Bone marrow (tissue), 2 donors: ENCODE data around the gene MCTP2.

Source experiments
- DNase-seq, 2 donors: peaks; one replicate each; lab custom pipeline; 2025; lab: John Stamatoyannopoulos, UW

Gene MCTP2

DNA sequence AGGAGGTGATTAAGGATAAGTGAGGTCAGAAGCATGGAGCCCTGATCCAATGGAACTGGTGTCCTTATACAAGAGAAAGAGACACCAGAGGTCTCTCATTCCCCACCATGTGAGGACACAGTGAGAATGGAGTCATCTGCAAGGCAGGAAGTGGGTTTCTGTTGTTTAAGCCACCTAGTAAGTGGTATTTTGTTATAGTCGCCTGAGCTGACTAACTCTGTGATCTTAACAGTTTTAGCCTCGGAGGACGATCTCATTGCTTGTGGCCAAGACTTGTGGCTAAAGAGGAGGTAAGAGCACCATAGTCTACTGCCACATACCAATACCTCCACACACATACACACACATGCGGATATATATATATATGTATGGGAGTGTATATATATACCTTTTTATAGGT lies 73.8 kb downstream of the MCTP2 start:
- DNase-seq, result peak in 1 of 2 donors; percentile 59

DNA sequence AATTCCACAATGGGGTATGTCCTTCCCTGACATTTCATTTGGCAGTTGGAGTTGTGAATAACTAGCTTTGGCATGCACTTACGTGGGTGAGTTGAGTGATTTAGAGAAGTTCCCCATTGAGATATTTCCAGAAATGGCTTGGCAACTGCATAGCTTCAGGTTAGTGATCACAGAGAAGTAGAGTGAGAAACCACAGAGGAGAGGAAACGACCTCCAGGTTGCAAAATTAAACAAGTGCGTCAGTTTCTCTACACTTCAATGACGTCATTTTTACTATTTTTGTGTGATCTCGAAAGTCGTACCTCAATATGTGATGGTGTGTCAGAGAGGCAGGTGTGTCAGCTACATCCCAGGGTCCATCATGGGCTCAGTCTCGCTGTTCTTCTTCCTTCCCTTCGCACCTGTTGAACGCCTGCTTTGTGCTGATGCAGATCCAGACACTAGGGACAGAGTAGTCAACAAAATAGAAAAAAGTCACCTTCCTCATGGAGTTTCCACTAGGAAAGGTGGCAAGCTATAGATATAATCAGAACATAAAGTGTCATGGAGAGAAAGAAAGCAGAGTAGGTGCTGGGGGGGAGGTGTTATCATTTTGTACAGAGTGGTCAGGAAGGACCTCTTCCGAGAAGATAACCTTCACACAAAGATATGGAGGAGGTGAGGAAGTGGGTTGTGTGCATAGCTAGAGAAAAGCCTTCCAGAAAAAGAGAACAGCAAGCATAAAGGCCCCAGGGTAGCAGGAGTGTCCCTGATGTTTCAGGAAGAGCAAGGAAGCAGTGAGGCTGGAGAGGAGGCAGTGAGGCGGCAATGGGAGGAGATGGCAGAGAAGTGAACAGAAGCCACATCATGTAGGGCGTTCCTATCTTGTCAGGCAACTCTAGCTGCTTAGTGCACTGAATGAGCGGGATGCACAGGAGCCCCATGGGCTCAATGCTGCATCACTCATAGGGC lies 75.6 kb downstream of the MCTP2 start:
- DNase-seq, result no peak

DNA sequence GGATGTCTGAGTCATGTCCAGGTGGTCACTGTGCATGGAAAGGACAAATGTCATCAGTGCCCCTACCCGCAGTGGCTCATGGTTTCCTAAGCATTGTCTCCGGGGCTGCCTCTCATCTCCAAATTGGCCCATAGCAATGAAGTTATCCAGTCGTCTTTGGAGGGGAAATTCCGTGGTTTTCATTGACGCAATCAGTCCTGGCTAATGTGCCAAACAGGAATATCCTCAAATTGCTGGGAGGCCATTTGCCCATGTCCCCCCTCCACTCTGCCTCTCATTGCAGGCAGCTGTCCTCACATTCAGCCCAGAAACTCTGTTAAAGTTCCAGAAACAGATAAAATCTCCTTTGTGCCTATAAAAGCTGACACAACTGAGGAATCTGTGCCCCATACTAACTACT lies 81.6 kb downstream of the MCTP2 start:
- DNase-seq, result no peak

DNA sequence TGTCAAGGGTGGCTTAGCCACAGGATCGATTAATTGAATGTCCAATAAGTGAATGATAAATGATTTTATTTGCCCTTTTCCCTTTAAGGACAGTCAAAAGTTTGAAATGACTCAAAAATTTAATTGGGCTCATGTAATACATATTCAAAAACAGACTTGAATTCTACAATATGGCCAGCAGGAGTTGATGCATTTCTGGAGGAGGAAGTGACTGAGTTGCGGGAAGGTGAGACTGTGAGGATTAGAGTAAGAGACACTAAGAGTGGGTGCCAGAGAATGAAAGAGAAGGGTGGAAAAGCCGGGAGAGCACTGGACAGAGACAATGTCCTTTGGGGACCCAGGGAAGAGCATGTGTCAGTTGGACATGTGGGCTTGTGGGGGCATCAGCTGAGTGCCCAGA lies 83.3 kb downstream of the MCTP2 start:
- DNase-seq, result no peak

DNA sequence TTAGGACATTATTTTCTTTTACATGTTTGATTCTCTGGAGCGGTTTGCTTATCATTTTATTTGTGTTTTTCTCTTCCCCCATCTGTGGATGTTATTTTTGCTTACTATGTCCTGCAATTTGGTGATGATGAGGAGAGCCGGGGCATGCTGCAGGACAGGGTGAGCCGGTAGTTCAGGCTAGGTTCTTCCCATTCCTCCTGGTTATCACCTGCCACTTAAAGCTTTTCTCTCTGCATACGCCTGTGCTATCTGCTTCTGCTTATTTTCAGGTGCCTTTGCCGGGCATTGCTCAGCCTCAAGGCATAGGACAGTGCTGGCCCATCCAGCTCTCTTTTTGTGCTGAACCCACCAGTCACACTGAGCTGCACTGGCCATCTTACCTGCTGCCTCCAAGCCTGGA lies 85.8 kb downstream of the MCTP2 start:
- no peak for DNase-seq

DNA sequence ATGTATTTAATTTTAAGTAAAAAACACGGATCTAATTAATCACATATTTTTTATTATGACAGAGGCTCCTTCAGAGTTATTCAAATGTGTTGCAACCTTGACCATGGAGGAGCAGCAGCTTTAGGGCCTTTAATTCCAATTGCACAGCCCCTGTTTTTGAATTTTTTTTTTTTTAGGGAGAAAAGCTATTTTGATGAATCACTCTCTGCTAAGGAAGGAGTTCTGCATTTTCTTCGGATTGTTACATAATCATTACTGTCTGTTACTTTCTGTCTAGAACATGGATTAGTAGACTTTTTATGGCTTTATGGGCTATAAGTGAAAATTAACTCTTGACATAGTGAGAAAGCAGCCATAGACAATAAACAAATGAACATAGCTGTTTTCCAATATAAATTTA lies 90.8 kb downstream of the MCTP2 start:
- peak in 1 of 2 donors; percentile 18 for DNase-seq

DNA sequence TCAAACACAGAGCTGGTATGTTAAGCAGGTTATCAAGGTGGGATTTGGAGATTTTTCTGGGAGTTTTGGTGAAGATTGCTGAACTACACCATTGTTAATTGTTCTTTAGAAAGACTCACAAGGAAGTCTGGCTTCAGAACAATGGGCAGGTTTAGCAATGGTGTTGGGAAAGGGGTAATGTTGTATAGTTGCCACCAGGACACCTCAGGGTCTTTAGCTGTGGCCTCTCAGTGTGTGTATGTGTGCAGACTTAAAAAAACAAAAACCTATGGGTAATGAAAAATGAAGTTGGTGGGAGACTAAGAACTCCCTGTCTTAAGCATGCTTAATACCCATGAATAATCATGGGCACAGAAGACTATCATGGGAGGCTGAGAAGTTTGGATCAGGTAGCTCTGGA lies 91.7 kb downstream of the MCTP2 start:
- no peak for DNase-seq

DNA sequence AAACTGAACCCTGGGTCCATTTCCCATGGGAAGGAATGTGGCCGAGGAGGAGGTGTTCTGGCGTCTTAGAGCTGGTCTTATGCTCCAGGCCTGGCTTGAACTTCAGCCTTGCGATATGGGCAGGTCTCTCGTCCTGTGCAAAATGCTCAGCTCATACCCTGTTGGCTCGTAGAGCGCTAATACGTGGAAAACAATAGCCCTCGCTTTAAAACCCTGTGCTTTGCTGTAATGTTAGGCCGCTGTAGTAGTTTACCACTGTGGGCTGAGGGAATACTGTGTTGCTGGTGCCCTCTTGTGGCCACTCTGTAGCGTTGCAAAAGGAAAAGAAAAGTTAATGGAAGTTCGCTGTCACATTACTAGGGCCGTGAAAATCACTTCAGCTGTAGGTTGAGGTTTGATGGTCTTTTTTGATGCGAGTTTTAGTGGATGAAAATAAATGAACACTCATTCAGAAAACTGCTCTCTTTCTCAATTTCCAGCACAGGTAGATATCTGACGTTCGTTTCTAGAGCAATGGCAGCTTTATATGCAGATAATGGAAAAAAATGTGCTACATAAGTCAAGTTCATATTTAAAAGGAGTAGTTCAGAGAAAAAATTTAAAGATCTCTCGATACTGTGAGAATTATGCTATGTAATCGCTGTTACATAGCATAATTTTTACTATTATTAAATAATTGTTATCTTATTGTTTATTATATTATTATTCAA lies 92.9 kb downstream of the MCTP2 start:
- peak in 1 of 2 donors; percentile 77 for DNase-seq

DNA sequence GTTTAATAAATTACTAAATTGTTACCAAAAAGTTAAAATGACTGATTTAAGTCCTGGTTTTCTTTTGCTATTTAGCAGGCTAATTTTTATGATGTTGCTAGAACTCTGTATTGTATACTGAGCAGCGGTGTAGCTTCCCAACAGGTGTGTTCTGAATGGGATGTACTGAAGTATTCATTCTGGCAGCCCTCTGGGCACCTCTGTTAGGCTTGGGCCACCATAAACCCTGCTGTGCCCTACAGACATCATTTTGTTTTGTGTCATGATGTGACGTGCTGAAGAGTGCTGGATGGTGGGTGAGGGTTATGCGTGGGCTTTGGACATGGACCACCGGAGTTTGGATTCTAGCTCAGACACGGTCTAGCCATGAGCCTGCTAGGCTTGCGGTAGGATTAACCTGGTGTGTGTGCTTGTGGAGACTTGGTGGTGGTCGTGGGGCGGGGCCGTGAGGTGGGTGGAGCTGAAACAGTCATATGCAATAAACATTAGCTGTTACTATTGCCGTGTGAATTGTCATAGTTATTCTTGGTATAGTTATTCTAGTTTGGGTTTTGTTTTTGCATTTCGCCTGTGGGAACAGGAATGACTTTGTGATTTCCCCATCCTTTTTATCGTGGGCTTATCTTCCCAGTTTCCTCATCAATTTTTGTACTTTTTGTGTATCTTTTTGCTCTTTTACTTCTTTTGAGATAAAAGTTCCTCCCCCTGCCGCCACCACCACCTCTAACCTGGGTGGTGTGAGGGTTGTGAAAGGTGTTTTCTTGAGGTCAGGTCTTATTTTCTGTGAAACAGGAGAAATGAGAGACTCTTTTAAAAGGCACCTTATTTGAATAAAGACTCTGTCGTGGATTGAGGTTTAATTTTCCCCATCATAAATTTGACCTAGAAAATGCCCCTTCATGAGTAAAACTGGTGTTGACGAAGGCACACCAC lies 93.7 kb downstream of the MCTP2 start:
- DNase-seq, result no peak

DNA sequence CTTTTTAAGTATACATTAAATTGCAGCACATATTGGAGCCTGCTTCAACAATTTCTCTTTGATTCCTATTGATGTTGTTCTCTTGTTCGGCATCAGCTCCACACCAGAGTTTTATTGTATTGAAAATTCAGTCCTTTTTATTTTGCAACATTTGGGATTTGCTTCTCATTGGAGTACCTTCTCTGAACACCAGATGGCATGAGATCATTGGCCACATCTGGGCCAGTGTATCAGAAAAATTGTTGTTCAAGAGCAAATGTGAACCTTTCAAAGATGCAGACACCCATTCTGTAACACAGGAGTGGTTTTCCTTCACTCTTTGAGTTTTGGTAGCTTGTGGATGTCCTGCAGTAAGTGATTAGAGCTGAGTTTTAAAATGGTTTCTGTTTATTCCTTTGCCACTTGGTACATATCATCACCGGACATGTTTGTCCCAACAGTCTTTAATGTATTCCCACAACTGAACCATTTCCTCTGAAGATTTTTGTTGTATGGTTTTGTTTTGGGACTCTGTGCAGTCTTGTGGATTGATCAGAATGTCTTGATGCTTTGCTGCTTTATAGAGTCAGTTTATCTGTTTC lies 96.1 kb downstream of the MCTP2 start:
- peak in 1 of 2 donors; percentile 24 for DNase-seq

DNA sequence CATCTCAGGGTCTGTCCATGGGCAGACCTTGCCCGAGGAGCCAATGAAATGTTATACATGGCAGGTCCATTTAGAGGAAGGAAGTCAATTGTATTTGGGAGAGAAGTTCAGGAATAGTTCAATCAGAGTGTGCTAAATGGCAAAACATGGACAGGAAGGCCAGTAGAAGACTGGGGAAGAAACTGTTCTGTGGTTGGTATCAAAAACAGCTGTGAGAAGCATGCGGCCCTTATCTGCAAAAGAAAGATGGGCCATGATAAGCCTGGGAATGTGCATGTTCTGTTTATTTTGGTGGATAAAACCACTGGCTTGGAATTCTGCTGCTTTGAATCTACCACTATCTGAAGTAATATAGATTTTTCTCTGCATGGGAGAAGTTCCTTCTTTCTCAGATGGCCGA lies 100.4 kb downstream of the MCTP2 start:
- DNase-seq, result no peak

DNA sequence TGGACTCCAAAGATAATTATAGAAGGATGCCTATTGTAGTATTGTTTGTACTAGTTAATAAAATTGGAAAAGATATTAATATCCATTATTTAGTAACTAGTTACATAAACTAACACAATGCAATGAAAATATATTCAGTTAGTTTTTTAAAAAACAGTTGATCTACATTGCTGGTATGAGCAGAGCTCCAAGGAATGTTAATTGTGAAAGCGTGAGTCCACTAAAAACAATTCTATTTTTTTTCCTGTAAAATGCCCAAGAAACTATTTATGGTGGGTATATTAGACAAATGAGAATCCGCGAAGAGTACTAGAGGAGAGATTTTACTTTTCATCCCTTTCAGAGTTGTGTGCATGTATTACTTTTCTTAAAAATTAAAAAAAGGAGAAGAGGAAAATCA lies 104.3 kb downstream of the MCTP2 start:
- DNase-seq, result no peak

DNA sequence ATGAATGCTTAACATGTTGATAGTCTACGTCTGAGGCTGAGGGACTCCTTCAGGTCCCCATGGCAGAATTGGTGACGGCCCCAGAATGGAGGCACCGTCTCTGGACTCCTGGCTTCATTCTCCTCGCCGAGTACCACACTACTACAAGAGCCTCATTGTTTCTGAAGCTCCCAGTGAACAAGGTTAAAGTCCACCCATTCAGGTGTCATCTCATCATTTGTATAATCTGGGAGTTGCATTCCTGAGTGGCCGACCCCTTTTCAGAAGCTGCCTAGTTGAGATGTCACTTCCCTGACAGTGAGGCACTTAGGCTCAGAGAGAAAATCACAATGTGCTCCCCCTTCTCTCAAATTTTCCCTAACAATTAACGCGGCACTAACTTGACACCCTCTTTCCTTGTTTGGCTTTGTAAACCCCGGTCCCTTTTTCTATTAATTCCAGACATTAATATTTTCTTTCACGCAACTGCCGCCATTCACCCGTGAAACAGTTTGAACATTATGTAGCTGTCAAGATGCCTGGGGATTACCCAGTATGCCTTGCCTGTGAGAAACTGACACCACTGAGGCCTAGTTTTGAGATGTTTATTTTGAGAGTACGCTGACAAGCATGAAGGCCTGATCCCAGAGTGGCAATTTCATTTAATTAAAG lies 105.6 kb downstream of the MCTP2 start:
- DNase-seq, result no peak

DNA sequence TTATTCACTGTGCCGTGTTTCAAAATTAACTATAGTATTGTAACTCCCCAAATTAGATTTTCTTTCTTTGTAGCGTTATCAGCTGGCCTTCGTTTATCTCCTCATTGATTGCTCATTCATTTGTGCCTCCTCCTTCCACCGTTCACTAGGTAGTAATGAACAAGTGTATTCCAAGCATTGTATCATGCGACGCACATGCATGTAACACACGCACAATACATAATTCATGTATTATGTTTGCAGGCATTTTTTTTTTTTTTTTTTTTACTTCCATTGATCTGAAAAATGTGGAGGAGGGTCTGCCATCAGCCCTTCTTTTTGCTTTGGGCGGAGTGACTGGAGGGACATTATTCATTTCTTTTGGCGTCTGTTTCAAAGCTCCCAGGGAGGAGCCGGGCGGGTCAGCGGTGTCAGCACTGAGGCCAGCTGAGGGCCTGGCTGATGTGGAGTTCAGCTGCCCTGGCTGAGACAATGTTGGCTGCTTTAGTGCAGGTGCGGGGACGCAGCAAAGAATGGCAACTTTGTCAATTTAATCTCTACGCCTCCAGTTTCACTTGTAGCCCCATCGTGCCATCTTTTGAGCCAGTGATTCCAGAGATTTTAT lies 107.0 kb downstream of the MCTP2 start:
- DNase-seq, result no peak

DNA sequence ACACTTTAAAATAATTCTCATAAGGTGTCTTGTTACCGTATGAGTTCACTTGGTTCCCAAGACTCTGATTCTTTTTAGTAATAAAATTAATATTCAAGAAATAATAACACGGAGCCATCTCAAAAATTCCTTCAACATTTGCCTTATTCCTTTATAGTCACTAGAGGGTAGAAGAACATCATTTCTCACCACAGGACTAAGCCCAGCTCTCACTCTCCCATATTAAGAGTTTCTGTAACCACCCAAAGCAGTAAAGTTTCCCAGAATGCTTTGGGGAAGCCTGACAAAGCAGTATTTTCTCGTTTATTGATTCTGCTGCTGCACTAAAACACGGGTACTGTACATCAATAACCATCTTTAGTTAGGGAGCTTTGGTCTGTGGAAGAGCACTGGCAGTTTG lies 114.9 kb downstream of the MCTP2 start:
- DNase-seq, result no peak

DNA sequence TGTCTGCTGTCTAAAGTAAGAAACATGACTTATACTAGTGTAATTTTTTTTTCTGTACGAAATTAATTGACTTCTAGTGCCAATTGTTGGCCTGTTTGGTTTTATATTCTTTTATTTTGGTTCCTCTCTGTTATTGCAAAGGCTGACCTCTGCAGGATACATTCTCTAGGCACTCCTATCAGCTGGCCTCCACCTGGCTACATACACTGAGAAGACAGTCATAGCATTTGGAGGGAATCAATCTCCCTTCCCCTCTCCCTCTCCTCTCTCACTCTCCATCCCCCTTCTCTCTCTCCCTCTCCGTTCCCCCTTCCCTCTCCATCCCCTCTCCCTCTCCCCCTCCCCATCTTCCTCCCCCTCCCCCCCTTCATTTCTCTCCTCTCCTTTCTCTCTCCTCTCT lies 116.7 kb downstream of the MCTP2 start:
- DNase-seq, result no peak

DNA sequence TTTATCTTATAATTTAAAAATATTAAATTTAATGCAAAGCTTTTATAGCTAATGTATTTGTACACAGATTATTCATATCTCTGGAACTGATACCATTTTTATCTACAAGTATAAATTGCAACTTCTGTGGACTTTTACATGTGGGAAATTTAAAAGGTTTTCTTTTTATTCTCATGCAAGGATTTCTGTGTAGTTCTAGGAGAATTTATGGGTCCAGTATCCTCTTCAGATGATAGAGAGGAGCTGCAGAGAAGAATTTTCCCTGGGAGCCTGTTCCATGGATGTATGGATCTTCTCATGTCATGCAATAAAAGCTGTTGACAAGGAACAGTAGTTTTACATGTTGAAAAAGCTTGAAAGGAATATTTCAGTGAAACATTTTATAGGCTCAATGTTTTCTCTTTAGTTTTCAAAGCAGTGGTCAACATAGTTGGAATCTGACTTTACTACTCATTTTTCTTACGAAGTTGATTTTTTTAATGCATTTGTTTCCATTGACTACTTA lies 119.7 kb downstream of the MCTP2 start:
- DNase-seq, result no peak

DNA sequence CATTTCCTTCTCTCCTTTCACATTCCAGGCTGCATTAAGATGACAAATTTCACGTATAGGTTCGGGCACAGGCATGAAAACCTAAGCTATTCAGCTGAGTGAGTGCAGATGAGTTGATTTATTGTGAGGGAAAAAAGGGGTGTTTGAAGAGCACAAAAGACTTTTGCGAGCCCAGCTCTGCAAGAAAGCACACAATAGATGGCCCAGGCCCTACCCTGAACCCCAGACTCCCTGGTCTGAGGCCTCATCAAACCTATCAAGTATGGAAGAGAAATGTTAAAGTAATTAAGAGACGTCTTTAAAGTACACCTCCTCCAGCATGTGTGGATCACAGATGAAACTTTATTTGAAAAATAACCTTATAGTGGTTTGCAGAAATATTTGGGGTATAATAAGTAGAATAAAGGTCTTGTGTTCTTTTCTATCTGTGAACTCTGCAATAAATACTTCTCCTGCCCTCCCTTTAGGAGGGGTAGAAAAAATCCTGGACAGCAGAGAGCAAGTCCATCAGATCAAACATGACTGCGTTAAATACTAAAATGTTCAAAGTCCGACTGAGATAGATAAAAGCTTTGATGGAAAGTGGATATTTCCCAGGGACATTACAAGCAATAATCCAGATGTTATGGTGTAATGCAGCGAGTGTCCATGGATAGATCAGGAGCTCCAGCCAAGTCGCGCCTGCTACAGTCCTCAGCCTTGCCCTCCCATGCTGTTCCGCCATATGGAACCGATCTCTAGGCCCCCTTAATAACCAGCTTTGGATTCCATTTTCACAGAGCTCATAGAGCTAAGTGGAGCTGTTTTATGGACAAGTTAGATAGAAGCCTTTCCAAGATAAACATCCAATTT lies 121.5 kb downstream of the MCTP2 start:
- DNase-seq, result no peak

DNA sequence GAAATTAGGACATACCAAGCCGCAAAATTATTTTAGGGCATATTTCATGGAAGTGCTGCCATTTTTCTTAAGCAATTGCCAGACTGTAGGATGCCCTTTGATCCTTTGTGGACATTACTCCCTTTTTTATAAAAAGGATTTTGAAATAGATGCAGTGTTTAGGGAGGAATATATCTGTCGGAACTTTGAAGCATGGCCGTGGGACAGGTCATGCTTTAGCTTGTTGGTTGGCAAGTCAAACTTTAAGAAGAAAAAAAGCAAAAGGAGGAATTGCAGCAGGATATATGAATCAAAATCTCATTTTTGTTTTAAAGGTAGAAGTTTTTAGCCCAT lies 122.1 kb downstream of the MCTP2 start:
- no peak for DNase-seq

DNA sequence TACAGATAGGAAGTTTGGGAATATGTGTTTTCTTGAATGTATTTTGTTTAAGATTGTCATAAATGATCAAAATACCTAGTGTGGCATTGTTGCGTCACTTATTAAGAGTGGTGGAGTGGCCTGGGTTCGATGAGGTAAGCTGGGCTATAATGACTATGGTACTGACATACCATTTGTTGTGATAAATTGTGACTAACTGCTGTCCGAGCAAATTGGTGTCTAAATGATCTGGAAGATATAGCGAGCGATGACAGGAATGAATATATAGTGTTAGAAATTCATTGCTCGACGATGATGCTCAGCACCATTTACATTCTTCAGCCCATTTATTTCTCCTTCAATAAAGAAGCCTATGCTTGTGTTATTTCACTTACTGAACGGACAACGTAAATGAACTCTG lies 123.3 kb downstream of the MCTP2 start:
- DNase-seq, result no peak
